HG03025 (cell line): ENCODE results near the gene DMRT3.
"Not testable (repeated sequence)": the region's sequence is repeated elsewhere in the genome, so short reads cannot be mapped to it uniquely, and the experiment has no call there.

Experiments used
- ATAC-seq: cut with Tn5 transposase; IDR thresholded peaks from one replicate; pipeline ENCODE4 v1.9.1; 2021; ENCODE audit warnings: mild to moderate bottlenecking, moderate library complexity; ENCODE audit not compliant: unreplicated experiment, low FRiP score

DMRT3 gene

DNA sequence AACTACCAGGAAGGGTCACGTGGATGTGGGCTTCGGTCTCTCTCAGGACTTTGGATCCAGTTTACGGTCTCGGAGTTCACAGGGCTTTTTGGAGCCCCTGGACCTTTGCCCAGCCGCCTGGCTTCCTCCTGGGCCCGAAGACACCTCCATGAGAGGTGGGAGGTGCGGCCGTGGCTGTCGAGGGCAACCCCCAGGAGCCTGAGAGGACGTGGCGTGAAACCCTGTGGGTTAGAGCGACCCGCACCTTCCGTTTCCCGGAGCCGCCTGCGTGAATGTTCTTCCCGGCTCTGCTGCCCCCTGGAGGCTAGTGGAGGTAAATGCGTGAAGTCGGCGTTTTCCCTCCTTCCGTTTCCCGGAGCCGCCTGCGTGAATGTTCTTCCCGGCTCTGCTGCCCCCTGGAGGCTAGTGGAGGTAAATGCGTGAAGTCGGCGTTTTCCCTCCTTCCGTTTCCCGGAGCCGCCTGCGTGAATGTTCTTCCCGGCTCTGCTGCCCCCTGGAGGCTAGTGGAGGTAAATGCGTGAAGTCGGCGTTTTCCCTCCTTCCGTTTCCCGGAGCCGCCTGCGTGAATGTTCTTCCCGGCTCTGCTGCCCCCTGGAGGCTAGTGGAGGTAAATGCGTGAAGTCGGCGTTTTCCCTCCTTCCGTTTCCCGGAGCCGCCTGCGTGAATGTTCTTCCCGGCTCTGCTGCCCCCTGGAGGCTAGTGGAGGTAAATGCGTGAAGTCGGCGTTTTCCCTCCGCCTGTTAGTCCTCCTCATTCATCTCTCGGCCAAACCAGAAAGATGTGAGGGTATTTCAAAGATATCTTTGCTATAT, 22.1 kb downstream of the DMRT3 start:
- ATAC-seq: not testable (repeated sequence)

DNA sequence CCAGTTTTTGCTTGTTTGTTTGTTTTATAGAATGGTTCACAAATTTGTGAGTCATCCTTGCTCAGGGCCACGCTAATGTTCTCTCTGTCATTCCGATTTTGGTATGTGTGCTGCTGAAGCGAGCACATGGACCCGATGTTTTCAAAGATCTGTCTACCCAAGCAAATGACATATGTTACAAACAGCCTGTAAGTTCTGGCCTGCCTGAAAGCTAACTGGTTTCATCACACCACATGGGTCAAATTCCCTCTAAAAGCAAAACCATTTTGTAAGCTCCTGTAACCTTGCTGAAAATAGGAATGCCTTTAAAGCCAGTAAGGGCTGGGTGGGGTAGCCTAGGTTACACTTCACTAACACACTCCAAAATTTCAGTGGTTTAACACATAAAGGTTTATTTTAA, 25.4 kb downstream of the DMRT3 start:
- no peak for ATAC-seq

DNA sequence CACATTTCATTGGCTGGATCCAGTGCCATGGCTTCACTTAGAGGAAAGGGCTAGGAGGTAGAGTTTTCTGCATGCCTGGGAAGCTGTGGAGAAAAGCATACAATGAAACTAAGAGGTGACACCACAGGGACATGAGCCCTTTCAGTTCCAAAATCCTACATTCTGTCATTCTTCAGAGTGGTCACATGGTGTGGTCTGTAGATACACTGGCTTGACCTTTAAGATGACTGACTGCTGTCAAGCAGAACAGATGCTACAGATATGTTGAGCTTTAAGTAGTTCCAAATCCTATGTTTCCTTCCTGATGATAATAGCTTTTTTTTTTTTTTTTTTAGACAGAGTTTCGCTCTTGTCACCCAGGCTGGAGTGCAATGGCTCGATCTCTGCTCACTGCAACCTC, 26.2 kb downstream of the DMRT3 start:
- ATAC-seq: no peak

DNA sequence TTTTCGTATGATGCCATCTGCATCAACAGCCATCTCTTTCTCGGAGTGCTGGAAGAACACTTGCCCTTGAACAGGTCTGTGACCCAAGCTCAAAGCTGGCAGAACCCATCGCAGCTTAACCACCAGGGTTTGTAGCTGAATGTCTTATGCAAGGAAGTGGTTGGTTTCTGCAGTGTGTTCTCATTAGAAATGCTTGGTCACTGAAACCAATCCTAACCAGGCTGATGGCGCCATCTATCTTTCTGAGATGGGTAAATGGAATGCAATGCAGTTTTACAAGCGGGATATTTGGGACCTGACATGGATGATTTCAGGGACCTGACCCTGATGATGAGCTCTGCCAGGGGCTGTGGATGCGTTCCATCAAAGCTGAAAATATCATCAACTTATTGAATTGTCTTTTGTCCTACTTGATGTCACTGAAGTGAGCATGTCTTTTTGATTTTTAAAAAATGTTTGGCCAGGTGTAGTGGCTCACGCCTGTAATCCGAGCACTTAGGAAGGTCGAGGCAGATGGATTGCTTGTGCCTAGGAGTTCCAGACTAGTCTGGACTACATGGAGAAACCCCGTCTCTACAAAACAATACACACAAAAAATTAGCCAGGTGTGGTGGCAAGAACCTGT, 28.7 kb downstream of the DMRT3 start:
- ATAC-seq: no peak

DNA sequence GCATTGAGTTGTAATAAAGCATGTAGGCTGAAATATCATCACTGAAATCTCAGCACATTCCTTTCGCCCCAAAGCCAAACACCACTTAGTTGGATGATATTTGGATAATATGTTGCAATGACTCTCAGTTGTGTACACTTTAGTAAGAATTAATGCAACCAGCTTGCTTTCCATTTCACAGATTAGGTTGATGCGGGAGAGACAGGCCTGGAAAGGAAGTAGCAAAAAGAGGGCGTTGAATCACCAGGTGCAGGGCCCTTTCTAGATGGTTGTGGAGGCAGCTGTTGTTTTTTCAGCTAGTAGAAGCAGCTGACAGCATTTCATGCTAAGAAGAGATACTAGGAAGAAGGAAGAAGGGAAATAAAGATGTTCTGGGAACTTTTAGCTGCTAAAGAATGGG, 30.9 kb downstream of the DMRT3 start:
- no peak for ATAC-seq

DNA sequence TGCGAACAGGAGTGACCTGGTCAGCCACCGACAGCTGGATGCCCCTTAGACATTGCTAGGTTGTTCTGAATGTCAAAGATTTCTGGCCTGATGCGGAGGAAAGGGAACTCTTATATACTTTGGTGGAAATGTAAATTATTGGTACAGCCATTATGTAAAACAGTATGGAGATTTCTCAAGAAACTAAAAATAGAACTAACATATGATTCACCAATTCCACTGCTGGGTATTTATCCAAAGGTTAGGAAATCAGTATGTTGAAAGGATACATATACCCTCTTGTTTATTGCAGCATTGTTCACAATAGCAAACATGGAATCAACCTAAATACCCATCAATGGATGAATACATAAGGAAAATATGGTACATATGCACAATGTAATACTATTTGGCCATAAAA, 31.8 kb downstream of the DMRT3 start:
- ATAC-seq: no peak

DNA sequence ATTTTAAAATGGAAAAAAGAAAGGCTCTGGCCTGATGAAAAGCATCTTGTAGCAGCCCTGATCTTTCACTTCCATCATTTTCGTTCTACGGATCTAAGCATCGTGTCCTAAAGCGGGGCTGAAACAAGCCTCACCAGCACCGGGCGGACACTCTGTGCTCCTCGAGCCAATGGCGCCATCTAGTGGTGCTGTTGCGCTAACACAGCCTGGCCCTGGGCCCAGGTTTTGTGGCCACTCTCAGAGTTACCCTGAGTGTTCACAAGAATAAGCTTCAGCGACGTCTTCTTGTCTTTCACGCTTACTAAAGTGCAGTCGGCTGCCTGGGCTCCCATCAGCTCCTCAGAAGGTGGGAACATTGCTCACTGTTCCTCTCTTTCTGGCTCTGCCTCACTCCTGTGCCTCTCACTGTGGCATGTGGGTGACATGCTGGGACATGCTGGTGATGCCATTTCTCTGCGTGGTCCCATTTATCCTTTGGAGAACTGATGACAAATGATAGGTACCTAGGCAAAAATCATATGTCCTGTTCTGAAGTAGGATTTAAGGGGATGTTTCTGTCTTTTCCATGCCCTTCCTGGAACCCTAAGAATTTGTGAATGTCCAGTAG, 32.7 kb downstream of the DMRT3 start:
- peak; percentile 93 for ATAC-seq

DNA sequence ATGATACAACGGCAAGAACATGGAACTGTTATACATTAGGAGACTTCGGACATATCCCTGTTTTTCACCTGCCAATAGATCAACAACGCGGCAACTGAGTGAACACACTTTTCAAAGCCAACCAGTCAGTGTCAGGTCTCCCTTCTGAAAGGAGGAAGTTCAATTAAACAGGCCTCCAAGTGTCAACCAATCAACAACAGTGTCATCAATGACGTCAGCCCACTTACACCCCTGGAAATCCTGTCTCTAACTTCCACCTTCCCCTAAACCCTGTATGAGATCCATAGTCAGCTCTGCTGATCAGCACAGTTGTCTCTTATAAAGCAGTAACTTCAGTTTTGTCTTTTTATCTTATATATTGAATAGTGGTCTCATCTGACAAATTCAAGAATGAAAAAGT, 36.6 kb downstream of the DMRT3 start:
- no peak for ATAC-seq

DNA sequence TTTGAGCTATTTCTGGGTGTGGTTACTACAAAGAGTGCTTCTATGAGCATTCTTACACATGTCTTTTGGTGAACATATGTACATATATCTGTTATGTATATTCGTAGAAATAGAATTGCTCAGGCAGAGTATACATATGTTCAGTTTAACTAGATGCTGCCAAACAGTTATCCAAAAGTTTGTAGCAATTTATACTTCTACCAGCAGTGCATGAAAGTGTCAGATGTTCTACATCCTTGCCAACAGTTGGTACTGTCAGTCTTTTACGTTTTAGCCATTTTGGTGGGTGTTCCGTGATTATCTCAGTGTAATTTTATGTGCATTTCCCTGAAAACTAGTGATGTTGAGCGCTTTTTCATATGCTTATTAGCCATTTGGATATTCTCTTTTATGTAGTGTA, 37.8 kb downstream of the DMRT3 start:
- ATAC-seq: no peak

DNA sequence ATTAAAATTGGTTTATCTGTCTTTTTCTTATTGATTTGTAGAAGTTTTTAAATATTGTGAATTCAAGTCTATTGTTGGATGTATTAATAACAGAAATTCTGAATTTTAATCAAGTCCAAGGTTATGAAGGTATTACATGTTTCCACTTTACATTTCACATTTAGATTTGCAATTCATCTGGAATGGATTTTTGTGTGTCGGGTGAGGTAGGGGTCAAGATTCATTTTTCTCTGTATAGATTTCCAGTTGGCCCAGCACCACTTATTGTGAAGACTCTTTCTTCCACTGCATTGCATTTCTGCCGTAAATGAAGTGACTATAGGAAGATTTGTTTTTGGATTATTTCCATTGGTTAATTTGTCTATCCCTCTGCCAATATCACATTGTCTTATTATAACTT, 38.2 kb downstream of the DMRT3 start:
- no peak for ATAC-seq

DNA sequence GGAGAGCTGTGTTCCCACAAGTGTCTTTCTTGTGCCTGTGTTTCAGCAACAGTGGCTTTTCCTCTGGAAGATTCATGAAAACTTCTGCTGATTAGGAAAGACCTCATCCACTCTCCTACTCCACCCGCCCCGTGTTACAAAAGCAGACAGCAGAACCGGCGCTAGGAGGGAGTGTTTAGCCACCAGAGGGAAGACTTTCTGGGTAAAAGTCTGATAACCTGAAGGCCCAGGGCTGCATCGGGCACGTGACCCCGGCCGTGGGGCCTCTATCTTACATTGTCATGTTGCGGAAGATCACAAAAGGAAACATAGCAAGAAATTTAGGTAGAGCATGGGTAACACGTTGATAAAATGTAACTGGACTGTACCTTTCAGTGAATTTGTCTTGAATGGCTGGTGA, 41.7 kb downstream of the DMRT3 start:
- ATAC-seq: no peak

DNA sequence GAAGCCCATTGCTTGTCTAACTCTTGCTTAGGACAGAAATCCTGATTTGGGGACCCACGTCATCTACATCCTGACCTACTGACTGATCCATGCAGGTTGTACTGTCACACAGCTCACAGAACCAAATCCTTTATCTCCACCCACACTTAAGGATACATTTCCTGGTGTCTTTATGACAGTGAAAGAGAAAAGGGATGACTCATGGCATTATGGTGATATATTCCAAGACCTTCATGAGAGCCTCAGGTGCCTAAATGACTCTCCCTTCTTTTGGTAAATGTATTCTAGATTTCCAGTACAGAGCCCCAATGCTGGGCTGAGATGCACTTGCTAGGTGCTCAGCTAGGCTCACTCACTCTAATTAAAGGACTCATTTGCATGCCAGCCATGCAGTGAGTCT, 47.7 kb downstream of the DMRT3 start:
- ATAC-seq: no peak

DNA sequence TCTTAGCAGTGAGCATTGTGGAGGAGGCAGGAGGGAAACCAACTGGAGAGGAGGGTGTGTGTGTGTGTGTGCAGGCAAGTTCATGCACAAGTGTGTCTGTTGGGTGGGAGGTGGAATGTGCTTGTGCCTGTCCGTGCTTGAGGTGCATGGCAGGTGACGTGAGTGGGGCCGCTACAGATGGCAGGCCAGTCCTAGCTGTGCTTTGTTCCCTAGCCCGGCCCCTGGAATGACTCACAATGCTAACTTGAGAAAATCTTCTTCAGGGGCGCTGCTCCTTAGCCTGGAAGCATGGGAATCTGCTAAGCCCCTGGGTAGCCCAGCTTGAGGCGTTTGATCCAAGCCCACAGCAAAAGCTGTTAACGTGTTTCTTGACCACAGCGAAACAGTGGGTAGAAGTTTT, 48.7 kb downstream of the DMRT3 start:
- no peak for ATAC-seq

DNA sequence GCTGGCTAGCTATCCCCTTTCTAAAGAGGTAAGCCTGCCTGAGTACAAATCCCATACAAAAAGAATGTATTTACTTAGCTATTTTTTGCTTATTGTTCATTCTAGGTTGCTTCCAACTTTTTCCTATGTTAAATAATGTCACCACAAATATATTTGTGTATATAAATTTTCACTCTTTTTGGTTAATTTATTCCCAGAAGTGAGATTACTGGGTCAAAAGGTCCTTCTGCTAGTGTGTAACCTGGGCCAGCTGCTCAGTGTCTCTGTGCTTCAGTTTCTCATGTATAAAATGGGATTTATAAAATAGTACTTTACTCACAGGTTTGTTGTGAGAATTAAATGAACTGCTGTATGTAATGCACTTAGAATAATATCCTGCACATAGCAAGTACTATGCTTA, 49.8 kb downstream of the DMRT3 start:
- no peak for ATAC-seq

DNA sequence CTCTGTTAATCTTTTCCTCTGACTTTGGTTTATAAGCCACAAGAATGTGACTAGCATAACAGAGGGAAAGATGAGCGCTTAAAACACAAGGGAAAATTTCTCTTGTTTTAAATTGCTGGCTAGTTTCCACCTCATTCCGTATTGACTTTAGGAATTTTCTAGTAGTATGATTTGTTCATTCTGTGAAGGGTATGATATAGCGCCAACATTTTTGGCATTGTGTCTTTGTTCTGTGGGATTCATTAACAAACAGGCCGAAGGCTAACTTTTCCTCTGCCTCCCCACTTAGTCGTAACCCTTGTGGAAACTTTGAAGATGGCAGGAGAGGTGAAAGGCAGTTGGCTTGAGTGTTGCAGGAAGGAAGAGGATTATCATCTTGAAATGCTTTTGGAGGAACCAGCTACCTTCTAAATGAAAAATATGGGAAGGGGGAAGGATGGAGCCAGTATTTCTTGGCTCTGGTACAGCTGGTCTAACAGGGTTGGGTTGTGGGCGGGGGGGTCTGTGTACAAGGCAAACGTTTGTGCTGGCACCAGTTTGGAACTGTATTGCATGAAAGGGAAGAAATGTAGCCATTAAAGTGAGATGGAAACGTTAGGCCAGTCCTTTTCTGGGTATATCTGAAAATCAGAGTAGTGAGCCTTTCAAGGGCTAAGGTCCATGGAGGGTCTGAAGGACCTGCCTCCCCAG, 52.2 kb downstream of the DMRT3 start:
- no peak for ATAC-seq

DNA sequence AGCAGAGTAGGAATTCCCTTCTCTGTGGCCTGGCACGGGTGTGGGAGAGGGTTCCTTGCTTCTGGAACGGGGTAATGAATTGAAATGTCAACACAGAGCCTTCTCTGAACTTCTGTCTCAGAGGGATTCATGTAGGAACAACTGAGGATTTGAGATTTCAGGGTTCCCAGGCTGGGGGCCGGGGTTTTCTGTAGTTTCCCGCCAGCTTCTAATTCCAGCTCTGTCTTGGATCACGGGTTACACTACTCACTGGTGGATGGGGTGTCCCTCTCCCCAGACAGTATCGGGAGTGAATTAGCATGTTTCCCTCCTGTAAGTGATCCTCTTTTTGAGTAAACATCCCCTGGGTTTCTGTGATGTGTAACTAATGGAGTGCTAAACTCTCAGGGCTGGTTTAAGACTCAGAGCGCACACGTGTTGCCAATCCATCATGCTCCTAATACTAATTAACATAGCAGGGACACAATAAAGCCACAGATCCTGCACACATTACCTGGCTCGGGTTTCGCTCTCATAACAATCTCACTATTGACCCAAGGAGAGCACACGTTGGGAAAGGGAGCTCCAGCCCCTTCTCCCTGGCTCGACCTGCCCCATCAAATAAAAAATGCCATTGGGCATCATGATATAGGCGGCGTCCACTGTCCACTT, 55.6 kb downstream of the DMRT3 start:
- ATAC-seq: no peak

DNA sequence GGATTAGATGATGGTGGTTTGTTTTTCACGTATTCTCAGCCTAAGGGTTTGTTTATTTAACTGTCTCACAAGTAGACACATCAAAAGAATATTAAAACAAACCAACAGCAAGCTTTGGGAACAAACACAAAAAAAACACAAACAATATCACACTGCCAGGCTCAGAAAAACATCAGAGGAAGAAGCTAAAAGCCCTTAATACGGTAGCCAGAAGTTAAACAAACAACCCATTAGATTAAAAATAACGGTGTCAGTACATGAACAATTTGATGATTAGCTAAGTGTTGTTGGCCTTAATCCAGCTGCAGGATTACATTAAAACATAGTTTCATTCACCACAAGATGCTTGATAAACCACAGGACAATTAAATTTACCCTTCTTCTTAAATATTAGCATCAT, 57.8 kb downstream of the DMRT3 start:
- ATAC-seq: no peak

DNA sequence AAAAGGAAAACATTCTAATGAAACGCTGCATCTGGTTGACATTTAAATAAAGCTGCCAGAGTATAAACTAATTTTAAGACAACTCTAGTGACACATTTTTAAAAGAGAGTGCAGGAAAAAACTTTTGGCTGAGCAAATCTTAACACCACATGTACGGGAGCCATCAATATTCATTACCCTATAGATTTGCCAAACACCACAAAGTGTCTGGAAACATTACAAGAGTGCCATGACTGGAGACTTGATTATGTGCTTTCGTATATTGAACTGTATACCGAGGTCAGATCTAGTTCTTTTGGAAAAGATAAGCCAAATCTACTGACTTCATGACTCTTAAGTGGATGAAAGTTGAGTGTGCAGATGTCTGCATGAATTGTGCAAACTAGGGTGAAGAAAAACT, 63.1 kb downstream of the DMRT3 start:
- no peak for ATAC-seq
